Right lobe of liver (tissue), 4 donors: Measurements from ENCODE around the gene LVRN.

ENCODE experiments used
- POLR2A ChIP-seq: fragments of 450-650 bp; IDR thresholded peaks from one replicate; pipeline ENCODE4 v1.6.1; 2017; ENCODE audit warnings: antibody characterized with exemption, mild to moderate bottlenecking
- TF ChIP-seq, protein P1 (sequence below), 4 donors: fragments of 200-600 bp in 3 of 4; fragments of 450-650 bp in 1 of 4; IDR thresholded peaks; one replicate each; pipeline versions ENCODE4 v1.5.1 to v1.8.0; 2016 to 2022; ENCODE audit warnings: antibody characterized with exemption in 4 of 4, mild to moderate bottlenecking in 2 of 4
- donor health status: DM: no; HTN: no; CAD: no.
- donor health status: DM: no; HTN: no; CAD: no.
- donor health status: DM: no; HTN: yes; CAD: no.

DNA sequence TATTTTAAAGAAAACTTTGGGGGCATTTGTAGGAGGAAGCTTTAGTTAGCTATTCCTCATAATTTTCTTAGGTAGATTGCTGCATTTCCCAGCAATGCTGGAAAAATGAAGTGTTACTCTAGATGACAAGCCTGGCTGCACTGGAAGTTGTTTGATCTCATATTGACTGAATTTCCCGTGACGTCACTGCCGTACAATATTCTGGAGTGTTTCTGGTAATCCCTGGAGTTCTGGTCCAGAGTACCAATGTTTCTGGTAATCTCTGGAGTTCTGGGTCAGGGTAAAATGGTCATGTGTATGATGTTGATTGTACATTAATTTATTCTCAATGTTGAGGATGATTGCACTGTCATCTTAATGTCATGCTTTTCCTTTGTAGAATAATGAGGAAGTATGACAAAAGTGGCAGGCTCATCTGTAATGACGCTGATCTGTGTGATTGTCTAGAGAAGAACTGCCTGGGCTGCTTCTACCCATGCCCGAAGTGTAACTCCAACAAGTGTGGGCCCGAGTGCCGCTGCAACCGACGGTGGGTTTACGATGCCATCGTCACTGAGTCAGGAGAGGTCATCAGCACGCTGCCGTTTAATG is 96.2 kb downstream of the LVRN start:
- TF ChIP-seq, protein P1, sequence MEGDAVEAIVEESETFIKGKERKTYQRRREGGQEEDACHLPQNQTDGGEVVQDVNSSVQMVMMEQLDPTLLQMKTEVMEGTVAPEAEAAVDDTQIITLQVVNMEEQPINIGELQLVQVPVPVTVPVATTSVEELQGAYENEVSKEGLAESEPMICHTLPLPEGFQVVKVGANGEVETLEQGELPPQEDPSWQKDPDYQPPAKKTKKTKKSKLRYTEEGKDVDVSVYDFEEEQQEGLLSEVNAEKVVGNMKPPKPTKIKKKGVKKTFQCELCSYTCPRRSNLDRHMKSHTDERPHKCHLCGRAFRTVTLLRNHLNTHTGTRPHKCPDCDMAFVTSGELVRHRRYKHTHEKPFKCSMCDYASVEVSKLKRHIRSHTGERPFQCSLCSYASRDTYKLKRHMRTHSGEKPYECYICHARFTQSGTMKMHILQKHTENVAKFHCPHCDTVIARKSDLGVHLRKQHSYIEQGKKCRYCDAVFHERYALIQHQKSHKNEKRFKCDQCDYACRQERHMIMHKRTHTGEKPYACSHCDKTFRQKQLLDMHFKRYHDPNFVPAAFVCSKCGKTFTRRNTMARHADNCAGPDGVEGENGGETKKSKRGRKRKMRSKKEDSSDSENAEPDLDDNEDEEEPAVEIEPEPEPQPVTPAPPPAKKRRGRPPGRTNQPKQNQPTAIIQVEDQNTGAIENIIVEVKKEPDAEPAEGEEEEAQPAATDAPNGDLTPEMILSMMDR (IDR thresholded peaks at IDR 0.05): no peak
- no peak for TF ChIP-seq POLR2A
